Spinal cord (tissue), 10 donors: ENCODE results near the gene MTOR. TPM values are rescaled to one million over a fixed set of nuclear protein-coding genes. Genes with fewer than 3 reads are reported as not detected.
"Not testable (repeated sequence)": the region's sequence is repeated elsewhere in the genome, so short reads cannot be mapped to it uniquely, and the experiment has no call there.

Experiments used
- DNase-seq, 6 donors: peaks; one replicate each; pipeline versions ENCODE4 v3.0.0 to v3.0.0-alpha.2; 2013 to 2015; ENCODE audit warnings: low spot score in 6 of 6, low read depth in 4 of 6
- H3K27ac ChIP-seq: one replicate; pipeline ENCODE4 v1.5.1; 2013; ENCODE audit warnings: low read depth, low read length, control low read depth
- H3K27me3 ChIP-seq: one replicate; pipeline ENCODE4 v1.6.1; 2013; ENCODE audit warnings: low read length; ENCODE audit not compliant: control insufficient read depth, insufficient read depth
- H3K36me3 ChIP-seq: one replicate; pipeline ENCODE4 v1.6.1; 2013; ENCODE audit warnings: low read length; ENCODE audit not compliant: control insufficient read depth, insufficient read depth
- H3K4me1 ChIP-seq: one replicate; pipeline ENCODE4 v1.6.1; 2013; ENCODE audit warnings: low read length; ENCODE audit not compliant: control insufficient read depth, insufficient read depth
- H3K4me3 ChIP-seq: one replicate; pipeline ENCODE4 v1.5.1; 2013; ENCODE audit warnings: low read depth, low read length, control low read depth
- H3K9me3 ChIP-seq: one replicate; pipeline ENCODE4 v1.6.1; 2013; ENCODE audit warnings: low read length; ENCODE audit not compliant: control insufficient read depth, insufficient read depth
- WGBS: methylation state at CpG from one replicate; pipeline ENCODE4 v1.1.5; 2013; ENCODE audit warnings: missing lambda C conversion rate; ENCODE audit not compliant: insufficient coverage; 5-methylcytosine and 5-hydroxymethylcytosine counted together
- polyA plus RNA-seq, 2 donors: library from polyadenylated mRNA; unstranded; fragments of 120-200 nt; gene quantifications; one replicate each; pipeline ENCODE4 v1.2.1, GENCODE V29; 2013; ENCODE audit not compliant: insufficient read length in 2 of 2
- total RNA-seq, 2 donors: library from RNA; depleted of rRNA in 1 of 2; stranded (reverse); fragments of 120-200 nt in 1 of 2; fragments of >200 nt in 1 of 2; gene quantifications; one replicate each; pipeline versions ENCODE4 v1.2.3 to v1.2.4, GENCODE V29; 2013 to 2014
- donor health status: healthy.

The MTOR gene
- total and polyA plus RNA-seq, 4 donors, result 44.2 to 50.8 (median 47.6) TPM

DNA sequence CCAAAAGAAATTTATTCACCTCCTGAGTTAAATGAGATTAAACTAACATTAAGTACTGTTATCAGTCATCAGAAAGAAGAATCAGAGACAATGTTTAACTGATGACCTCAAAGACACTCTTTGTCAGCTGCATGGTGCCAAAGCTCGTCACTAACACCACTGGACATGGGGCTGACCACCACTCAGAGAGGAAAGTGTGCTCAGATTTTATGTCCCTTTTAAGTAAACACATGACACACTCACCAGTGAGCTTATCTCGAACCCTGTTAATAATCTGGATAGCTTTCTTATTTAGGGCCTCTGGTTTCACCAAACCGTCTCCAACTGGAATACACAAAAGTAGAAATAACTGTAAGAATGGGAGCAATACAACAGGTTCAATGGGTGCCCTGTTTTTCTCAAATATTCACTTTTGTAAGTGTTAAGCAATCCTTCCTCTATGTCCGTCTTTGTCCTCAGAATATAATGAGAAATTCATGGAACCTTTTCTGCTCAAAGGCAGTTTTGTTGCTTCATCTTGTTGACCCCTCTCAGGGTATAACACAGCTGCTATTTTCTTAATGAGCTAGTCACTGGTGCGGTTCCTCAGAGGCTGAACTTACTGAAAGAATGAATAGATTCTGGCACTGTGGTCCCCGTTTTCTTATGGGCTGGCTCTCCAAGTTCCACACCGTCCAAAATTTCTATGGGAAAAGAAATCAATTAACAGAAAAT is 153.1 kb downstream of the MTOR start:
- Histone ChIP-seq H3K36me3 (peaks cover 55% of the 10 kb centered on the region), H3K9me3 (no peaks in the 10 kb centered on the region), H3K4me1 (peaks cover 10% of the 10 kb centered on the region), H3K27me3 (no peaks in the 10 kb centered on the region), H3K27ac (peak overlapping the region; percentile 79), H3K4me3 (no peak overlapping the region)
- peak in 2 of 6 donors; percentile 49 to 74 for DNase-seq
- 66% methylated on average over 2 of the region's 7 CpGs for WGBS

DNA sequence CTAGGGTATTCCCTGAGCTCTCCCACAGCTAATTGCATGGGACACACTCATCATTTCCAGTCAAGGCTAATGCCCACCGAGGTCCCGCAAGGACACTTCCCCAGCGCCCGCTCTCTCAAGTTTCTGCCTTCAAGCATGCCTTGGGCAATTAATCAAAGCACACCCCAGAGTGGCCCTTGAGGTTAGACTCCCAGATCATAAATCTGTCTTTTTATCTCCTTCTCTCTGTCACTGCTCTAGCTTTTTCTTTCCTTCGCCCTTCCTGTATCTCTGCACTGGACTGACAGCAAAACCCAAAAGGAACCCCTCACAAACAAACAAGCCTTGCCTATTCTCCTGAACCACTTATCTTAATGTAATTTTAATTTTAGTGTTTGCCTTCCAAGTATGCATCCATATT is 154.8 kb downstream of the MTOR start:
- peak overlapping the region; percentile 33 for H3K27ac ChIP-seq
- no peak for DNase-seq
- WGBS, result 93% methylated on average over 5 of the region's 5 CpGs
- no peaks in the 10 kb centered on the region for H3K27me3 ChIP-seq
- H3K4me1 ChIP-seq, result peaks cover 10% of the 10 kb centered on the region
- H3K4me3 ChIP-seq, result no peak overlapping the region
- H3K36me3 ChIP-seq, result peaks cover 50% of the 10 kb centered on the region
- no peaks in the 10 kb centered on the region for H3K9me3 ChIP-seq

DNA sequence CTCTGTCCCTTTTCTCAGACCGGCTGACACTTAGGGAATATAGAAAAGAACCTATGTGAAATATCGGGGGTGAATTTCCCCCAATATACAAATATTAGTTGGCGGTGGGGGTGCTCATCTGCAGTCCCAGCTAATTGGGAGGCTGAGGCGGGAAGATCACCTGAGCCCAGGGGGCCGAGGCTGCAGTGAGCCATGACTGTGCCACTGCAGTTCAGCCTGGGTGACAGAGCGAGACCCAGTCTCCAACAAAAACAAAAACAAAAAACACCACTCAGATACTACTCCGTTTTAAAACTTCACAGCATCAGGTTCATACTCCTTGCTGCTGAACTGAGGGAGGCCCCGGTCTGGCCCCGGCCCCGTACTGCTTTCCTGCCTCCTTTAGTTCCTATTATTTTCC is 156.8 kb downstream of the MTOR start:
- H3K4me3 ChIP-seq, result no peak overlapping the region
- no peaks in the 10 kb centered on the region for H3K9me3 ChIP-seq
- H3K4me1 ChIP-seq, result peaks cover 10% of the 10 kb centered on the region
- DNase-seq, result no peak
- WGBS, result 87% methylated on average over 2 of the region's 10 CpGs
- peaks cover 37% of the 10 kb centered on the region for H3K36me3 ChIP-seq
- H3K27me3 ChIP-seq, result no peaks in the 10 kb centered on the region
- H3K27ac ChIP-seq, result no peak overlapping the region

DNA sequence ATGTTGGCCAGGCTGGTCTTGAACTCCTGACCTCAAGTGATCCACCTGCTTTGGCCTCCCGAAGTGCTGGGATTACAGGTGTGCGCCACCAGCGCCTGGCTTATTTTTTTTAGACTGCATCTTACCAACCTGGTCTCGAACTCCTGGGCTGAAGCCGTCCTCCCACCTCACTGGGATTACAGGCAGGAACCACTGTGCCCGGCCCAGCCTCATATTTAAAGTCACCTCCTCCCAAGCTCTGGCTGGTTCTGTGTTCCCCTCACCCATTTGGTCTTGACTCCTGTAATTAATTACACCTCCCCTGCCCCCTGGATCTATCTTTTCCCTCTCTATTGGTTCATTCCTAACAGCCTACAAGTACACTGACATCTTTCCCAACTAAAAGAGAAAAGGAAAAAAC is 161.0 kb downstream of the MTOR start:
- 91% methylated on average over 6 of the region's 6 CpGs for WGBS
- Histone ChIP-seq H3K27me3 (no peaks in the 10 kb centered on the region), H3K4me3 (no peak overlapping the region), H3K4me1 (peaks cover 7% of the 10 kb centered on the region), H3K36me3 (peaks cover 26% of the 10 kb centered on the region), H3K9me3 (no peaks in the 10 kb centered on the region), H3K27ac (no peak overlapping the region)
- DNase-seq, result no peak

DNA sequence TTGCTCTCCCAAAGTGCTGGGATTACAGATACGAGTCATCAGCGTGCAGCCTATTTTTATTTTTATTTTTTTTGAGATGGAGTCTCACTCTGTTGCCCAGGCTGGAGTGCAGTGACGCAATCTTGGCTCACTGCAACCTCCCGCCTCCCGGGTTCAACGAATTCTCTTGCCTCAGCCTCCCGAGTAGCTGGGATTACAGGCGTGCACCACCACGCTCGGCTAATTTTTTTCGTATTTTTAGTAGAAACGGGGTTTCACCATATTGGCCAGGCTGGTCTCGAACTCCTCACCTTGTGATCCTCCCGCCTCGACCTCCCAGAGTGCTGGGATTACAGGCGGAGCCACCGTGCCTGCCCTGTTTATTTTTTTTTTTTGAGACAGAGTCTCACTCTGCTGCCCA is 161.5 kb downstream of the MTOR start:
- not testable (repeated sequence) for H3K27ac ChIP-seq, H3K9me3 ChIP-seq, H3K4me1 ChIP-seq, DNase-seq, H3K27me3 ChIP-seq, H3K4me3 ChIP-seq
- H3K36me3 ChIP-seq, result peaks cover 26% of the 10 kb centered on the region
- 94% methylated on average over 16 of the region's 17 CpGs for WGBS

DNA sequence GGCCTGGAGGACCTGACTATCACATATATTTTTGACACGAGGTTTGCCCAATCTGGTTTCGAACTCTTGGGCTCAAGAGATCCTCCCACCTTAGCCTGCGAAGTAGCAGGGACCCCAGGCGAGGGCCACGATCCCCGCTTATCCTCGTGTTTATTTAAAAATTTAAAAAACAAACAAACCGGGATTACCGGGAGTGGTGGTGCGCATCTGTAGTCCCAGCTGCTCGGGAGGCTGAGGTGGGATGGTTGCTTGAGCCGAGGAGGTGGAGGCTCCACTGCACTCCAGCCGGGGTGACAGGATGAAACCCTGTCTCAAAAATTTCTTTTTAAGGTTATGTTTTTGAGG is 162.2 kb downstream of the MTOR start:
- Histone ChIP-seq H3K4me3 (peak overlapping the region; percentile 78), H3K9me3 (no peaks in the 10 kb centered on the region), H3K4me1 (peaks cover 4% of the 10 kb centered on the region), H3K27ac (peak overlapping the region; percentile 59), H3K36me3 (peaks cover 28% of the 10 kb centered on the region), H3K27me3 (no peaks in the 10 kb centered on the region)
- 69% methylated on average over 11 of the region's 13 CpGs for WGBS
- no peak for DNase-seq

DNA sequence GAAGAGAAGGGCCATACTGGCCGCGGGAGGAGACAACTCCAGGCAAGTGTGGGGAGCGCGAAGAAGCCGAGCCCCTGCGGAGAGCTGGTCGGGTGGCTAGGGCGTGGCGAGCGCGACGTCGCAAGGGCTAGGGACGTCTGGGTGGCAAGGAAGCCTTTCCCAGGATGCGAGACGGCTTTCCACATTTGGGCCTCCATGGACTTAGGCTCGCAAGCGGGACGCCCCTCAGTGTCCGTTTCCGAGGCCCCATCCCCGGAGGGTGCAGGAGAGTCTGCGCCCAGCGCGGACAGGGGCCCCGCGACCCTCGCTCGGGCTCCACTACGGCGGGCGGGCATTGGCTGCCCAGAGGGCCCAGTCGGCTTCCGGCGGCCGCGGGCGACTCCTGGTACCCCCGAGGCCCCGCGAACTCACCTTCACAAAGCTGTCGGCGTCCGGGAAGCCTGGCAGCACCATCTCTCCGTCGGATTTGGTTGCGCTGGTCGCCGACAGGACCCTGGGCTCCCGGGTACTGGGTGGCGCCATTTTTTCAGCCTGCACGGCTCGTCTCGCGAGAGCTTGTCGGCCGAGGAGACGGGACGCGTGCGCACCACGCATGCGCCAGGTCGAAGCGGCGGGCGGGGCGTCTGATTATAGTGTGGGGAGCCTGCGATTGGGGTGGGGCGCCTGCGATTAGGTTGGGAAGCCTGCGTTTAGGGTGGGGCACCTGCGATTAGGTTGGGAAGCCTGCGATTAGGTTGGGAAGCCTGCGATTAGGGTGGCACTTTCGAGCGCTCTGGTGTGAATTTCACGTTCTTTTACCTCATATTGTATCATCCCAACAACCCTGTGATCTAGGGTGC is 162.8 kb downstream of the MTOR start, which contains the start of gene EXOSC10:
Gene EXOSC10, minus strand, starts transcription at position 560 of the 839 bp plus-strand sequence. Its CDS starts 38 bp downstream, at position 522.
- Histone ChIP-seq H3K36me3 (peaks cover 34% of the 10 kb centered on the region), H3K27me3 (no peaks in the 10 kb centered on the region), H3K9me3 (no peaks in the 10 kb centered on the region), H3K4me1 (peaks cover 4% of the 10 kb centered on the region), H3K4me3 (peak within 1 kb of the TSS; percentile 78), H3K27ac (peak within 1 kb of the TSS; percentile 59)
- WGBS, result under 1% methylated on average over 68 of the region's 78 CpGs
- peak; percentile 75 to 97 (median 88) for DNase-seq

DNA sequence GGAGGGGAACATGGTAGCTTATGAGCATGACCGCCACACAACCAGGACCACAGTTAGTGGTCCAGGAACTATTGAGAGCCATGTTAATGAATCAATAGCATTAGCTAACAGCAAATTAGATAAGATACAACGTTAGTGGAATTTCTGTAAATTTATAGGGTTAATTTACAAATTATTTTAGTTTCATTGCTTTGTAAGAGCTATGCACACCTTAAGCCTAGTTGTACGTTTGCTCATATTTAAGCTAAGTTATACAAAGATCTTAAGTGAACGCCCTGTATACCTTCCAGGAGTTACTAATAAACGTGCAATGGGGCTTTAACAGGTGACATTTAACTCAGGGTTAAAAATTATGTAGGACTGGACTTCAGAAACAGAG is 163.4 kb downstream of the MTOR start:
- WGBS, result 0% methylated on average over 1 of the region's 5 CpGs
- H3K36me3 ChIP-seq, result peaks cover 36% of the 10 kb centered on the region
- no peak overlapping the region for H3K27ac ChIP-seq
- H3K4me3 ChIP-seq, result peak overlapping the region; percentile 78
- no peak for DNase-seq
- H3K9me3 ChIP-seq, result no peaks in the 10 kb centered on the region
- peaks cover 4% of the 10 kb centered on the region for H3K4me1 ChIP-seq
- no peaks in the 10 kb centered on the region for H3K27me3 ChIP-seq

DNA sequence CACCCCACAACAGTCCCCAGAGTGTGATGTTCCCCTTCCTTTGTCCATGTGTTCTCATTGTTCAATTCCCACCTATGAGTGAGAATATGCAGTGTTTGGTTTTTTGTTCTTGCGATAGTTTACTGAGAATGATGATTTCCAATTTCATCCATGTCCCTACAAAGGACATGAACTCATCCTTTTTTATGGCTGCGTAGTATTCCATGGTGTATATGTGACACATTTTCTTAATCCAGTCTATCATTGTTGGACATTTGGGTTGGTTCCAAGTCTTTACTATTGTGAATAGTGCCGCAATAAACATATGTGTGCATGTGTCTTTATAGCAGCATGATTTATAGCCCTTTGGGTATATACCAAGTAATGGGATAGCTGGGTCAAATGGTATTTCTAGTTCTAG is 178.6 kb downstream of the MTOR start:
- H3K9me3 ChIP-seq, H3K4me3 ChIP-seq, H3K4me1 ChIP-seq, H3K27me3 ChIP-seq, H3K27ac ChIP-seq, DNase-seq: not testable (repeated sequence)
- WGBS, result no CpG with 5 or more reads among the region's 3 CpGs
- H3K36me3 ChIP-seq, result peaks cover 44% of the 10 kb centered on the region

DNA sequence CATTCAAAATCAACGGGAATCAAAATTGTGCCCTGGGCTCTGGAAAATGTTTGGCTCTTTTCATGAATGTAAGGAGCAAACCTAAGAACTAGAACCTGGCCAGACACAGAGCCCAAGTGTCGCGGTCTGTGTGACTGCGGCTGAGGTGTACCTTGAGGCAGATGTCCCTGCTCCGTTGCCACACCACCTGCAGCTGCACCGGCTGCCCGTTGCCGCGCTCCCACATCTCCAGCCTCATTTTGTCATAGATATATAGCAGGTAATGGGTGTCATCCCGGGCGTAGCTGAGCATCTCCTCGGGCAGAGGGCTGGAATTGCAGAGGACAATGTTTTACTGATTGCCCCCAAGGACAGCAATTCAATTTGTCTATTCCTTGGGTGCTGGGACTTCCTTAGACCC is 181.4 kb downstream of the MTOR start:
- Histone ChIP-seq H3K9me3 (no peaks in the 10 kb centered on the region), H3K27me3 (no peaks in the 10 kb centered on the region), H3K36me3 (peaks cover 67% of the 10 kb centered on the region), H3K27ac (no peak overlapping the region), H3K4me1 (no peaks in the 10 kb centered on the region), H3K4me3 (no peak overlapping the region)
- DNase-seq, result no peak
- 93% methylated on average over 8 of the region's 12 CpGs for WGBS
